Trophoblast cell (in vitro differentiated cells and primary cell): ENCODE results near the gene CUL7.

ENCODE experiments used
- DNase-seq, 2 donors: peaks; one replicate each; pipeline ENCODE4 v3.0.0-alpha.2; 2016
- H2AFZ ChIP-seq: 2 replicates; pipeline ENCODE4 v1.6.1; 2013; ENCODE audit warnings: low read length, moderate library complexity, mild to moderate bottlenecking; ENCODE audit not compliant: insufficient read depth, poor library complexity
- H2AK5ac ChIP-seq: 2 replicates; pipeline ENCODE4 v1.6.1; 2013; ENCODE audit warnings: mild to moderate bottlenecking, low read length
- H2BK120ac ChIP-seq: 2 replicates; pipeline ENCODE4 v1.6.1; 2013; ENCODE audit warnings: low read length, mild to moderate bottlenecking, moderate library complexity; ENCODE audit not compliant: insufficient read depth, poor library complexity
- H2BK12ac ChIP-seq: 2 replicates; pipeline ENCODE4 v1.6.1; 2013; ENCODE audit warnings: mild to moderate bottlenecking, low read length, moderate library complexity
- H2BK5ac ChIP-seq: 2 replicates; pipeline ENCODE4 v1.6.1; 2013; ENCODE audit warnings: low read length, low read depth, moderate library complexity, mild to moderate bottlenecking; ENCODE audit not compliant: poor library complexity
- H3K14ac ChIP-seq: 2 replicates; pipeline ENCODE4 v1.6.1; 2013; ENCODE audit warnings: mild to moderate bottlenecking, low read length
- H3K18ac ChIP-seq: 2 replicates; pipeline ENCODE4 v1.6.1; 2013; ENCODE audit warnings: mild to moderate bottlenecking, low read length
- H3K23ac ChIP-seq: 2 replicates; pipeline ENCODE4 v1.6.1; 2013; ENCODE audit warnings: low read length
- H3K27ac ChIP-seq: 2 replicates; pipeline ENCODE4 v1.5.1; 2013; ENCODE audit warnings: low read depth, mild to moderate bottlenecking, inconsistent platforms, low read length, moderate library complexity
- H3K27me3 ChIP-seq: 2 replicates; pipeline ENCODE4 v1.6.1; 2013; ENCODE audit warnings: inconsistent platforms, mild to moderate bottlenecking, low read length, moderate library complexity; ENCODE audit not compliant: insufficient read depth
- H3K36me3 ChIP-seq, 2 experiments: 1 replicate in 1 of 2; 2 replicates in 1 of 2; pipeline ENCODE4 v1.6.1; 2013; ENCODE audit warnings: low read length in 2 of 2, mild to moderate bottlenecking in 2 of 2, moderate library complexity in 1 of 2; ENCODE audit not compliant: insufficient read depth in 2 of 2, control insufficient read depth in 1 of 2
- H3K4ac ChIP-seq: 2 replicates; pipeline ENCODE4 v1.6.1; 2013; ENCODE audit warnings: low read depth, mild to moderate bottlenecking, low read length, moderate library complexity
- H3K4me1 ChIP-seq, 2 experiments: 1 replicate in 1 of 2; 2 replicates in 1 of 2; pipeline ENCODE4 v1.6.1; 2013; ENCODE audit warnings: low read length in 2 of 2, mild to moderate bottlenecking in 2 of 2, moderate library complexity in 1 of 2; ENCODE audit not compliant: insufficient read depth in 2 of 2, control insufficient read depth in 1 of 2
- H3K4me2 ChIP-seq: 2 replicates; pipeline ENCODE4 v1.6.1; 2013; ENCODE audit warnings: inconsistent platforms, mild to moderate bottlenecking, low read length, moderate library complexity
- H3K4me3 ChIP-seq: 2 replicates; pipeline ENCODE4 v1.5.1; 2013; ENCODE audit warnings: mild to moderate bottlenecking, low read depth, low read length, inconsistent platforms
- H3K79me1 ChIP-seq: one replicate; pipeline ENCODE4 v1.6.1; 2013; ENCODE audit warnings: low read length
- H3K79me2 ChIP-seq: 2 replicates; pipeline ENCODE4 v1.6.1; 2013; ENCODE audit warnings: low read length, mild to moderate bottlenecking; ENCODE audit not compliant: control insufficient read depth, insufficient read depth, poor library complexity
- H3K9ac ChIP-seq: 2 replicates; pipeline ENCODE4 v1.6.1; 2013; ENCODE audit warnings: mild to moderate bottlenecking, low read length
- H3K9me3 ChIP-seq: 2 replicates; pipeline ENCODE4 v1.6.1; 2013; ENCODE audit warnings: low read depth, mild to moderate bottlenecking, control low read depth, inconsistent platforms, low read length; ENCODE audit not compliant: insufficient read depth
- H4K12ac ChIP-seq: 2 replicates; pipeline ENCODE4 v1.6.1; 2013; ENCODE audit warnings: low read depth, mild to moderate bottlenecking, low read length, moderate library complexity
- H4K8ac ChIP-seq: 2 replicates; pipeline ENCODE4 v1.6.1; 2013; ENCODE audit warnings: low read depth, mild to moderate bottlenecking, low read length, moderate library complexity
- H4K91ac ChIP-seq: one replicate; pipeline ENCODE4 v1.6.1; 2013; ENCODE audit warnings: low read depth, mild to moderate bottlenecking, low read length, moderate library complexity
- WGBS: extraction: QIAGEN DNeasy Blood & Tissue Kit; methylation state at CpG from one replicate; pipeline ENCODE4 v1.1.7; 2013; ENCODE audit warnings: missing lambda C conversion rate; ENCODE audit not compliant: insufficient read length, insufficient coverage; ENCODE audit errors: extremely low coverage; 5-methylcytosine and 5-hydroxymethylcytosine counted together

Gene CUL7

DNA sequence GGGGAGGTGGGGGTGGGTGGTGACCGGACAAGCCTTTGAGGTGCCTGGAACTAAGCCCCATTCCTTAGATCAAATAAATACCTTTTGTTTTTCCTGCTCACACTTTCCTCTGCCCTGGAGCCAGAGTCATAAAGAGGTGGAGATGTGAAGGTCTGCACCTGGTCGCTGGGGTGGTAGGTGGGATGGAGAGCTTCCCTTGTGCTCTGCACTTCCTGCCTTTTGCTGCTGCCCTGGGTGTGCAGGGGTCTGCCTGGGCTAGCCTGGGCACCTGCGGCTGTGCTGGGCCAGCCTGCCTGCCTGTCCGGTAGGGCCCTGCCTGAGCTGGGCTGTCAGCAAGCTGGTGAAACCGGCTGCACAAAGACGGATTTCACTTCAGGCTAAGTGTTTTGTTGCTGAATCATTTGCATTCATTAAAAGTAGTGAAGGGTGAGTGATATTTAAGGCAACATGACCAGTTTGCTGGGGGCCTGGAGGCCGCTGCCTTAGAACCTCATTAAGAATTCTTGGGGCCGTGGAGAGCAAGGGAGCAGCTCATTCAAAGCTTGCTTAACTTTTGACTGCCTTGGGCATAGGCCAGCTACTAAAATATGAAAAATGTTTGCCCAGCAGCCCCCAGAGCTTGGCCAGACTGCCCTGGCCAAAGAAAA is 42.9 kb upstream of the CUL7 start:
- H3K4ac ChIP-seq = peak overlapping the region; percentile 76
- H3K79me1 ChIP-seq = peaks cover 17% of the 10 kb centered on the region
- peak overlapping the region; percentile 96 for H2BK120ac ChIP-seq
- H3K27ac ChIP-seq = peak overlapping the region; percentile 96
- H3K14ac ChIP-seq = peak overlapping the region; percentile 84
- peak overlapping the region; percentile 90 for H2BK12ac ChIP-seq
- peaks cover 0 to 2% of the 10 kb centered on the region in 2 experiments for H3K36me3 ChIP-seq
- H4K91ac ChIP-seq = peak overlapping the region; percentile 95
- no CpG with 5 or more reads among the region's 8 CpGs for WGBS
- H4K12ac ChIP-seq = no peak overlapping the region
- H3K23ac ChIP-seq = no peak overlapping the region
- no peaks in the 10 kb centered on the region for H3K27me3 ChIP-seq
- peak overlapping the region; percentile 97 for H3K18ac ChIP-seq
- peak overlapping the region; percentile 31 for H3K4me2 ChIP-seq
- H2BK5ac ChIP-seq = peak overlapping the region; percentile 98
- no peak overlapping the region for H3K4me3 ChIP-seq
- H3K79me2 ChIP-seq = peaks cover 21% of the 10 kb centered on the region
- peak; percentile 90 to 91 for DNase-seq
- H2AFZ ChIP-seq = no peak overlapping the region
- no peaks in the 10 kb centered on the region for H3K9me3 ChIP-seq
- no peak overlapping the region for H3K9ac ChIP-seq
- H2AK5ac ChIP-seq = peak overlapping the region; percentile 94
- peaks cover 35 to 38% of the 10 kb centered on the region in 2 experiments for H3K4me1 ChIP-seq
- peak overlapping the region; percentile 87 for H4K8ac ChIP-seq

DNA sequence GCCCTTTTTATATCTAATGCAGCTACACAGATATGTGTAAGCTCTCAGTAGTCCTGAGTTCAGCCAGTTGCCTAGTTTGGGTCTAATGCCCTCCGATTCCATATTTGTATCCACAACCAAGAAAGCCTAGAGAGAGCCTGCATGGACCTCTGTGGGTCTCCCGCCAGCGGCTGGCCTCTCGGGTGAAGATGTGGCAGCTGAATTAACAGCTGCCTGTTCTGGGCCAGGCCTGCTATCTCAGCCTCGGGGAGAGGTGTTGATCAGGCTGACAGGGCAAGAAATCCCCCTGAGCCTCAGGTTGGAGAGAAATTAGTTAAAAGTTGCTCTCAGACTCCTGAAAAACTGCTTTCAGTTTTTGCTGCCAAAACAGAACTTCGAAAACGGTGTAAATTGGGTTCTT is 42.3 kb upstream of the CUL7 start:
- no peak overlapping the region for H2AFZ ChIP-seq
- peak overlapping the region; percentile 76 for H3K4ac ChIP-seq
- peaks cover 17% of the 10 kb centered on the region for H3K79me1 ChIP-seq
- H2BK5ac ChIP-seq = peak overlapping the region; percentile 74
- H3K79me2 ChIP-seq = peaks cover 21% of the 10 kb centered on the region
- no peaks in the 10 kb centered on the region for H3K9me3 ChIP-seq
- H2BK12ac ChIP-seq = peak overlapping the region; percentile 51
- H3K14ac ChIP-seq = peak overlapping the region; percentile 42
- peak overlapping the region; percentile 31 for H3K4me2 ChIP-seq
- no peak overlapping the region for H4K12ac ChIP-seq
- peaks cover 37 to 40% of the 10 kb centered on the region in 2 experiments for H3K4me1 ChIP-seq
- peak overlapping the region; percentile 14 for H3K9ac ChIP-seq
- H4K91ac ChIP-seq = peak overlapping the region; percentile 74
- H2AK5ac ChIP-seq = peak overlapping the region; percentile 32
- H3K36me3 ChIP-seq = peaks cover 0 to 2% of the 10 kb centered on the region in 2 experiments
- peak overlapping the region; percentile 67 for H2BK120ac ChIP-seq
- WGBS = no CpG with 5 or more reads among the region's 7 CpGs
- peak overlapping the region; percentile 87 for H4K8ac ChIP-seq
- peak overlapping the region; percentile 81 for H3K18ac ChIP-seq
- peak overlapping the region; percentile 96 for H3K27ac ChIP-seq
- no peak for DNase-seq
- no peak overlapping the region for H3K23ac ChIP-seq
- no peaks in the 10 kb centered on the region for H3K27me3 ChIP-seq
- no peak overlapping the region for H3K4me3 ChIP-seq

DNA sequence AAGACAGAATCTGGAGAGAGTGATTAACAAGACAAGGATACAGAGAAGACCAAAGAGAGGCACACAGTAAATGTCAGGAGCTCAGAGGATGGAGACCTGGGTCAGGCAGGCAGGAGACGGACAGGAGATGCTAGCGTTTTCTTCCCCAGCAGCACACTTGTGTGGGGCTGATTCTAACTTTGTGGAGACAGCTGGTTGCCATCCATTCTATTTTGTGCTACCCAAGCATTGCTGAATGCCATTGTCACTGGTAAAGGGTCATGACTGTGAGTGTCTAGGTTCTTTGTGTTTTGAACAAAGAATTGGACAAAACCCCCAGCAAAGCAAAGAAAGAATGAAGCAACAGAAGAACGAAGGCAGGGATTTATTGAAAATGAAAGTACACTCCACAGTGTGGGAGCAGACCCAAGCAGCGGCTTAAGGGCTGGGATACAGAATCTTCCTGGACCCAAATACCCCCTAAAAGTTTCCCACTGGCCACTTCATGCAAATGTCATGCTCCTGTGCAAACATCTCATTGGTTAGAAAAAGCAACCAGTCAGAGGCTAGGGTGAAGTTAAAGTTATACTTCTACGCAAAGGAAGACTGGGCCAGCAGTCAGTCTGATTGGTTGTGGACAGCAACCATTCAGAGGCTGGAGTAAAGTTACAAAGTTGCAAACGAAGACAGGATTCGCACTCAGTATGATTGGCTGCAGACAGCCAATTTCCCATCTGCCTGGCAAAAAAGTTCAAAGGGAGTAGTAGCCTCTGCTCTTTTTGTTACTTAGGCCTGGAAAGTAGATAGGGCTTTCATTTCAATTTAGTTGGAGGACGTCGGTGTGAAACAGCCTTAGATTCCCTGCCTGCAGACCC is 40.0 kb upstream of the CUL7 start:
- Histone ChIP-seq H3K4me2 (no peak overlapping the region), H3K4me3 (no peak overlapping the region), H2AK5ac (no peak overlapping the region), H3K79me1 (peaks cover 26% of the 10 kb centered on the region), H3K18ac (peak overlapping the region; percentile 56), H3K14ac (no peak overlapping the region), H2AFZ (no peak overlapping the region), H2BK12ac (no peak overlapping the region), H4K8ac (no peak overlapping the region), H3K9ac (no peak overlapping the region), H3K79me2 (peaks cover 20% of the 10 kb centered on the region), H3K4ac (peak overlapping the region; percentile 26), H3K36me3 (peaks cover 0 to 2% of the 10 kb centered on the region in 2 experiments), H2BK5ac (no peak overlapping the region), H3K4me1 (peaks cover 57 to 60% of the 10 kb centered on the region in 2 experiments), H3K27me3 (no peaks in the 10 kb centered on the region), H2BK120ac (no peak overlapping the region), H3K27ac (peak overlapping the region; percentile 4), H4K12ac (no peak overlapping the region), H4K91ac (no peak overlapping the region), H3K9me3 (no peaks in the 10 kb centered on the region), H3K23ac (no peak overlapping the region)
- DNase-seq = peak in 1 of 2 donors; percentile 25
- WGBS = no CpG with 5 or more reads among the region's 9 CpGs

DNA sequence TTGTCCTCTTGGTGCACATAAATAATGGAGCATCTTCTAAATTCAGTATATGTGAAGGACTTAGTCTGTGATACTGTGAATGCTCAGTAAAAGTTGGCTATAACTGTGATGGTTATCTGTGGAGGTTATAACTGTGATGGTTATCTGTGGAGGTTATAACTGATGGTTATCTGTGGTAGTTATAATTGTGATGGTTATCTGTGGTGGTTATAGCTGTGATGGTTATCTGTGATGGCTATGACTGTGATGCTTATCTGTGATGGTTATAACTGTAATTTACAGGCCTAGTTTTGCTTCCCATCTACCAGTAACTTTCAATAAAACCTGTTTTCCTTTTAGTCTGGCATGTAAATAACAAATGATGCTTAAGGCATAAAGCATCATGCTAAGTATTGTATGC is 39.0 kb upstream of the CUL7 start:
- H2BK5ac ChIP-seq = no peak overlapping the region
- no peak overlapping the region for H4K91ac ChIP-seq
- H3K27ac ChIP-seq = no peak overlapping the region
- no peak overlapping the region for H3K14ac ChIP-seq
- no peaks in the 10 kb centered on the region for H3K9me3 ChIP-seq
- H3K9ac ChIP-seq = no peak overlapping the region
- H2AFZ ChIP-seq = no peak overlapping the region
- H2BK12ac ChIP-seq = no peak overlapping the region
- no peak overlapping the region for H2BK120ac ChIP-seq
- H3K4me3 ChIP-seq = no peak overlapping the region
- H2AK5ac ChIP-seq = no peak overlapping the region
- peaks cover 18% of the 10 kb centered on the region for H3K79me2 ChIP-seq
- H3K4me1 ChIP-seq = peaks cover 55 to 62% of the 10 kb centered on the region in 2 experiments
- no peak overlapping the region for H4K12ac ChIP-seq
- no peak overlapping the region for H3K23ac ChIP-seq
- no peak overlapping the region for H3K18ac ChIP-seq
- H3K4ac ChIP-seq = no peak overlapping the region
- H3K36me3 ChIP-seq = peaks cover 2 to 3% of the 10 kb centered on the region in 2 experiments
- no peak overlapping the region for H3K4me2 ChIP-seq
- DNase-seq = peak in 1 of 2 donors; percentile 60
- no peak overlapping the region for H4K8ac ChIP-seq
- peaks cover 22% of the 10 kb centered on the region for H3K79me1 ChIP-seq
- no peaks in the 10 kb centered on the region for H3K27me3 ChIP-seq
